NCI-H146 treated with DMSO at 0.1 percent for 48 hours (cell line): Measurements from ENCODE around the gene ADH1A.
"Not testable (repeated sequence)": the region's sequence is repeated elsewhere in the genome, so short reads cannot be mapped to it uniquely, and the experiment has no call there.

Experiments
- DNase-seq: peaks from one replicate; lab custom pipeline; 2025; ENCODE audit not compliant: unreplicated experiment; lab: John Stamatoyannopoulos, UW

ADH1A gene

GRCh38 chr4:99290848-99291786 is at the start of gene ADH1A:
Gene ADH1A (minus strand): TSS chr4:99290985. CDS start chr4:99290914, 71 bp downstream.
- DNase-seq = no peak

GRCh38 chr4:99339172-99339571 is 48.4 kb upstream of the ADH1A start:
- no peak for DNase-seq

- DNase-seq = no peak
These were observed 45.8 kb upstream of the ADH1A start for GRCh38 chr4:99336553-99336952.

- no peak for DNase-seq
These were observed 44.1 kb upstream of the ADH1A start for GRCh38 chr4:99334880-99335279.

GRCh38 chr4:99330648-99331047 is 39.9 kb upstream of the ADH1A start:
- no peak for DNase-seq

- DNase-seq = no peak
These were observed 39.1 kb upstream of the ADH1A start for GRCh38 chr4:99329876-99330275.

GRCh38 chr4:99324979-99325378 is 34.2 kb upstream of the ADH1A start:
- DNase-seq = no peak

GRCh38 chr4:99324361-99324760 is 33.6 kb upstream of the ADH1A start:
- no peak for DNase-seq

GRCh38 chr4:99323756-99324155 is 33.0 kb upstream of the ADH1A start:
- no peak for DNase-seq

- DNase-seq = no peak
These were observed 30.7 kb upstream of the ADH1A start, which contains the start of gene ADH1B for GRCh38 chr4:99321241-99322191. Gene ADH1B (minus strand): TSS chr4:99321401. CDS start chr4:99321331, 70 bp downstream.

GRCh38 chr4:99317811-99318210 is 27.0 kb upstream of the ADH1A start:
- DNase-seq = not testable (repeated sequence)

- DNase-seq = no peak
These were observed 26.6 kb upstream of the ADH1A start for GRCh38 chr4:99317354-99317753.

GRCh38 chr4:99315839-99316238 is 25.1 kb upstream of the ADH1A start:
- no peak for DNase-seq

- no peak for DNase-seq
These were observed 23.4 kb upstream of the ADH1A start for GRCh38 chr4:99314211-99314610.

GRCh38 chr4:99310389-99310788 is 19.6 kb upstream of the ADH1A start:
- no peak for DNase-seq

- no peak for DNase-seq
These were observed 15.0 kb upstream of the ADH1A start for GRCh38 chr4:99305638-99306400.

- DNase-seq = no peak
These were observed 10.8 kb upstream of the ADH1A start for GRCh38 chr4:99301376-99302164.

- DNase-seq = no peak
These were observed 10.1 kb upstream of the ADH1A start for GRCh38 chr4:99300934-99301333.

GRCh38 chr4:99293357-99293756 is 2.6 kb upstream of the ADH1A start:
- DNase-seq = no peak

- DNase-seq = no peak
These were observed 5.4 kb downstream of the ADH1A start for GRCh38 chr4:99285387-99285786.
